DMS153 treated with DMSO at 0.1 percent for 48 hours (cell line): ENCODE measurements around the gene LPCAT4.
A peak's percentile ranks its signal among the peaks of the same experiment; 100 is the strongest.
"Not testable (repeated sequence)": the region's sequence is repeated elsewhere in the genome, so short reads cannot be mapped to it uniquely, and the experiment has no call there.

ENCODE experiments used
- DNase-seq: peaks from one replicate; lab custom pipeline; 2025; ENCODE audit not compliant: unreplicated experiment; lab: John Stamatoyannopoulos, UW

The LPCAT4 gene, protein sequence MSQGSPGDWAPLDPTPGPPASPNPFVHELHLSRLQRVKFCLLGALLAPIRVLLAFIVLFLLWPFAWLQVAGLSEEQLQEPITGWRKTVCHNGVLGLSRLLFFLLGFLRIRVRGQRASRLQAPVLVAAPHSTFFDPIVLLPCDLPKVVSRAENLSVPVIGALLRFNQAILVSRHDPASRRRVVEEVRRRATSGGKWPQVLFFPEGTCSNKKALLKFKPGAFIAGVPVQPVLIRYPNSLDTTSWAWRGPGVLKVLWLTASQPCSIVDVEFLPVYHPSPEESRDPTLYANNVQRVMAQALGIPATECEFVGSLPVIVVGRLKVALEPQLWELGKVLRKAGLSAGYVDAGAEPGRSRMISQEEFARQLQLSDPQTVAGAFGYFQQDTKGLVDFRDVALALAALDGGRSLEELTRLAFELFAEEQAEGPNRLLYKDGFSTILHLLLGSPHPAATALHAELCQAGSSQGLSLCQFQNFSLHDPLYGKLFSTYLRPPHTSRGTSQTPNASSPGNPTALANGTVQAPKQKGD

GRCh38 chr15:34367101-34368081, at the start of gene LPCAT4:
Gene LPCAT4, minus strand, starts transcription at chr15:34367196. Its CDS starts 96 bp downstream, at chr15:34367100.
- DNase-seq, result peak; percentile 45

DNA sequence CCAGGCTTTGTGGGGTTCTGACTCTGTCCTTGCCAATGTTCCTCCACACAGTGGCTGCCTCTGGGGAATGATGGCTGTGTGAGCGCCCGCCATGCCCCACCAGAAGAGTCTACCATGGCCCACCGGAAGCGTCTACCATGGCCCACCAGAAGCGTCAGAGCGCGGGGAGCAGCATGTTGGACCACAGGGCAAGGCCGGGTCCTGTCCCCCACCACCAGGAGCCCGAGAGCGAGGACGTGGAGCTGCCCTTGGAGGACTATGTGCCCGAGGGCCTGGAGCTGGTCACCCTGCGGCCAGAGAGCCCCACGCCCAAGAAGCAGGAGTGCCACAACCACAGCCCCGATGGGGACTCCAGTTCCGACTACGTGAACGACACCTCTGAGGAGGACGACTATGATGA, 42.5 kb upstream of the LPCAT4 start:
- DNase-seq, result not testable (repeated sequence)

- not testable (repeated sequence) for DNase-seq
Measured at GRCh38 chr15:34408973-34409372, 42.0 kb upstream of the LPCAT4 start.

- DNase-seq, result not testable (repeated sequence)
Measured at GRCh38 chr15:34403899-34404298, 36.9 kb upstream of the LPCAT4 start.

DNA sequence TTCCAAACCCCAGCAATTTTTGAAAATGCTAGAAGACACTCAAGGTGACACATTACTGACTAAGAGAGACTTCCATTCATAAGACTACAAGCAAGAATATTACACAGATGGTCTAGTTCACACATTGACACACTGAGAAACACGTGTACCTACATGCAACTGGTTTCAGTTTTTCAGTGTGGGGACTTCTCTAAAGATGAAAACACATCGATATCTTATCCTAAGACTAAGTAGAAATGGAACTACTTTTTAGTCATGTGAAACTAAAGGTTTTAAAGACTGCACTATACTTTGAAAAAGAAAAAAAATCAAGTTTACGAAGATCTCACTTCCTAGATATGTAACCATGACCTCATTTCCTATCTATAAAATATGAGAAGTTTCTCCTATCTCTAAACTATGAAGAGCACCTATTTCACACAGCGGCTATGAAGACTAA, 36.2 kb upstream of the LPCAT4 start:
- not testable (repeated sequence) for DNase-seq

DNA sequence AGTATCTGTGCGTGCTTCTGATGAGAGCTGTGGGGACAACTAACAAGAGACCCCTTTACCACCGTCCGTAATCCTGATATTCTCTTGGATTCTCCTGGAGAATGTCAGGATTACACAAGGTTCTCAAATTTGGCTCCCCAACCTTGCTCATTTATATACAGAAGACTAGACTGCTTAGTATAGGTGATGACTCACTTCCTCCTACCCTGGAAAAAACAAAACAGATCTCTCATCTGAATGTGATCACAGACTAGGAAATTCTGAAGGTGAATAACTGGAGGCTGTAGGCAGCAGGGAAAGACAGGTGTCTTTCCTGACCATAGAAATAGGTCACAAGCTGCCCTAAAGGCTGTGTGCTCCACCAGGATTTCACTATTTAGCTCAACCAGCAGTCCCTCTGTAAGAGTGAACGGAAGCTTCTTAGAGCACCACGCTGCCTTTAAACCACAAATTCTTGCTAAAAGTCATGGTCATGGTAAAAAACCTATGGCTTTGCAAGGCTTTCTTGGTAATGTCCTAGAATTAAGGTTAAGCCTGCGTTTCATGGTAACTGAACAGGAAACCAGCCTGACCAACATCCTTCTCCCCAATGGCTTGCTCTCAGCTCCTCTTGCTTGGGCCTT, 30.8 kb upstream of the LPCAT4 start:
- DNase-seq, result not testable (repeated sequence)

- DNase-seq, result not testable (repeated sequence)
Measured at GRCh38 chr15:34392981-34393380, 26.0 kb upstream of the LPCAT4 start.

- DNase-seq, result not testable (repeated sequence)
Measured at GRCh38 chr15:34389594-34390086, 22.6 kb upstream of the LPCAT4 start.

DNA sequence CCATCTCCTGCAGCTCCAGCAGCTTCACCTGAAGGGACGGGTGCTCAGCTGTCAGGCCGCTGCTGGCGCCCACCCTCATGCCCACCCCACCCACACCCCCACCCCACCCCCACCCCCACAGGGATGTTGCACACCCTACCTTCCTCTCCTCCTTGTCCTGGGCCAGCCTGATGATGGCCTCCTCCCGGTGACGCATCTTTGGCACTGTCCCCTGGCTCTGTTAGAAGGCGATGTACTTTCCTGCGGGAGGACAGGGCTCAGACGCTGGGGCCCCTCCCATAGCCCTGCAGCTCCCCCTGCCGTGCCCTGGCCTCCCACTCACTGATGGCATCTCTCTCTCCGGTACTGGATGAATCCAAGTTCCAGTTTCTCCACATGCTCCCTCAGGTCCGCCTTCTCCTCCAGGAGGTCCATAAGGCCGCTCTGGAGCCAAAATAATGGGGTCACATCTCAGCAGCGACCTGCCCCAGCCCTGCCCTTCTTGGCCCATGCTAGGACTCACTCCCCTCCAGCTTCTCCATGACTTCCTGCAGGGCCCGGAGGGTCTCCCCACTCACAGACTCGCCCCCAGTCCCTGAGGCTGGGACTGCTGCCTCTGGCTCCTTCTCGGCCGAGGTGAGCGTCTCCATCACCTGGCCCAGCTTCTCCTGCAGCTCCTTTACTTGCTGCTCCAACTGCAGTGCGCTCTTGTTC, 15.0 kb upstream of the LPCAT4 start:
- DNase-seq, result not testable (repeated sequence)

- DNase-seq, result not testable (repeated sequence)
Measured at GRCh38 chr15:34380491-34380890, 13.5 kb upstream of the LPCAT4 start.

GRCh38 chr15:34376856-34377255, 9.9 kb upstream of the LPCAT4 start:
- DNase-seq, result no peak

GRCh38 chr15:34375541-34375940, 8.5 kb upstream of the LPCAT4 start:
- not testable (repeated sequence) for DNase-seq

- no peak for DNase-seq
Measured at GRCh38 chr15:34374816-34375215, 7.8 kb upstream of the LPCAT4 start.

DNA sequence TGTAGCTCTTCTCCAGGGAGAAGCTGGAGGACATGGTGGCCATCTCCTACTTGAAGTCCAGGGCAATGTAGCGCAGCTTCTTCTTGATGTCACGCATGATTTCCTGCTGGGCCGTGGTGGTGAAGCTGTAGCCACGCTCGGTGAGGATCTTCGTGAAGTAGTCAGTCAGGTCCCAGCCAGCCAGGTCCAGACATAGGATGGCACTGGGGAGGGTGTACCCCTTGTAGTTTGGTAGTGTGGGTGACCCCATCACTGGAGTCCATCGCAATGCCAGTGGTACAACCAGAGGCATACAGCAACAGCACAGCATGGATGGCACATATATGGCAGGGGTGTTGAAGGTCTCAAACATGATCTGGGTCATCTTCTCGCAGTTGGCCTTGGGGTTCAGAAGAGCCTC, 7.0 kb upstream of the LPCAT4 start:
- DNase-seq, result no peak

- DNase-seq, result no peak
Measured at GRCh38 chr15:34370643-34371042, 3.6 kb upstream of the LPCAT4 start.

- no peak for DNase-seq
Measured at GRCh38 chr15:34370129-34370528, 3.1 kb upstream of the LPCAT4 start.

GRCh38 chr15:34366271-34367065, 528 bp downstream of the LPCAT4 start:
- no peak for DNase-seq

DNA sequence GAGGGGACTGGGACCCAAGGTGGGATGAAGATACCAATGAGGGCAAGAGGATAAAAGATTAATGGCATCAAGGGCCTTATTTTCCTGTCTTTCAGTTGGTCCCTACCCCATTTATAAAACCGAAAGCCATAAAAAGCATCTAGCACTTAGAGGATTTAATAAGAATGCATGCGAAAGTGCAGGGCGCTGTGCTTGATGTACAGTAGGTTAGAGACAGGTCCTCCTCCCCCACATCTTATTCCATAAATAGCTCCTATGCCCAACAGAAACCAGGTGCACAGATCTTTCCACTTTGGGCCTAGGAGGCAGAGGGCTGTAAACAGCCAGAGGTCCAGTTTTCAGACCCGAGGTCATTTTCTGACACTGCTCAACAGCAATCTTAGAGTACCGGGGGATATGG, 1.2 kb downstream of the LPCAT4 start:
- DNase-seq, result no peak

- no peak for DNase-seq
Measured at GRCh38 chr15:34365091-34365825, 1.7 kb downstream of the LPCAT4 start.
